ENCODE measurements around the gene TRPV4. TPM values are rescaled to one million over a fixed set of nuclear protein-coding genes. Genes with fewer than 3 reads are reported as not detected.

The TRPV4 gene
- total RNA-seq, 1 donor from 2014 or later, result not detected

DNA sequence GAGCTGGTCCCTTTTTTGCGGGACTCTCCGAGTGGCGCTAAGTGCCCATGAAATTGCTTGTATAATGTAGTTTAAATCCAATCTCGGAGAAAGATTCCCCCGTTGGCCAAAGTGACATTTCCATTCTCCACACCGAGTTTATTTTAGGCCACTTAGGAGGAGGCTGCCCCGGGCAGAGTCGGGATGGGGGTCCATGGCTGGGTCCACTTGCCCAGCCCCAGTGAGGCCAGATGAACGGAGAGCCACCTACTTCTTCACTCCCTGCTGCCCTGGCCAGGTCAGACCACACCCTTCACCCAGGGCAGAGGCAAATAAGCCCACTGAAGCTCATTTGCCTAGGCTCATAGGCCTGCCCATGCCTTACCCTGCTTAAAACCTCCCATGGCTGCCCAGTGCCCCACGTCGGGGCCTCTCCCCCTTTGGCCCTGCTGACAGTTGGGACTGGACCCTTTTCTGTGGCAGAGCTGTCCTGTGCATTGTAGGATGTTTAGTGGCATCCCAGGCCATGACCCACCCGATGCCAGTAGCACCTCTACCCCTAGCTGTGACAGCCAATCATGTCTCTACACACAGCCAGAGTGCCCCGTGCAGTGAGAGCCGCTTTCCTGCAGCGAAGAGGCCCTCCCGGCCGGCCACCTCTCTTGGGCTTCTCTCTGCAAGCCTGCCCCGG lies 68.3 kb downstream of the TRPV4 start:
- peaks cover 4% of the 10 kb centered on the region for H3K9me3 Mint-ChIP-seq
- no peak for DNase-seq (ENCODE audit: low spot score)
- no peaks in the 10 kb centered on the region for H3K27me3 Mint-ChIP-seq (ENCODE audit: low read depth)
- no peaks in the 10 kb centered on the region for H3K4me1 Mint-ChIP-seq (ENCODE audit: low read depth)
- no peak overlapping the region for H3K27ac Mint-ChIP-seq
- no peaks in the 10 kb centered on the region for H3K36me3 Mint-ChIP-seq (ENCODE audit: low read depth)
- intact Hi-C loops (cut with micrococcal nuclease), result no loop called here
- H3K4me3 Mint-ChIP-seq (ENCODE audit: low read depth), result no peak overlapping the region

DNA sequence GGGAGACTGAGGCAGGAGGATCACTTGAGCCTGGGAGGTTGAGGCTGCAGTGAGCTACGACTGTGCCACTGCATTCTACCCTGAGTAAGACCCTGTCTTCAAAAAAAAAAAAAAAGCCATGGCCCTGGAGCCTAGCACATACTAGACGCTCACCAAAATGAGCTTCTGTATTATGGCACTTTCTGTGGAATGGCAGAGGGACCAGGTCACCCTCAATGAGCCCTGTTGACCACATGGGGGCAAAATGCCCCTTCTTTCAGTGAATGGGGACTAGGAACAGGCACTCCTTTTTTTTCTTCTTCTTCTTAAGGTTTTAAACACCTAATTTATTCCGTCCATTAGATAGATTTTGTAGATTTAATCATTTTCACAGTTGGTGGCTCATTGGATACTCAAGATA lies 69.1 kb downstream of the TRPV4 start:
- Mint-ChIP-seq H3K27ac (no peak overlapping the region), H3K36me3 (ENCODE audit: low read depth) (no peaks in the 10 kb centered on the region), H3K27me3 (ENCODE audit: low read depth) (no peaks in the 10 kb centered on the region), H3K4me3 (ENCODE audit: low read depth) (no peak overlapping the region), H3K9me3 (peaks cover 4% of the 10 kb centered on the region), H3K4me1 (ENCODE audit: low read depth) (no peaks in the 10 kb centered on the region)
- intact Hi-C loops (cut with micrococcal nuclease), result no loop called here
- no peak for DNase-seq (ENCODE audit: low spot score)

DNA sequence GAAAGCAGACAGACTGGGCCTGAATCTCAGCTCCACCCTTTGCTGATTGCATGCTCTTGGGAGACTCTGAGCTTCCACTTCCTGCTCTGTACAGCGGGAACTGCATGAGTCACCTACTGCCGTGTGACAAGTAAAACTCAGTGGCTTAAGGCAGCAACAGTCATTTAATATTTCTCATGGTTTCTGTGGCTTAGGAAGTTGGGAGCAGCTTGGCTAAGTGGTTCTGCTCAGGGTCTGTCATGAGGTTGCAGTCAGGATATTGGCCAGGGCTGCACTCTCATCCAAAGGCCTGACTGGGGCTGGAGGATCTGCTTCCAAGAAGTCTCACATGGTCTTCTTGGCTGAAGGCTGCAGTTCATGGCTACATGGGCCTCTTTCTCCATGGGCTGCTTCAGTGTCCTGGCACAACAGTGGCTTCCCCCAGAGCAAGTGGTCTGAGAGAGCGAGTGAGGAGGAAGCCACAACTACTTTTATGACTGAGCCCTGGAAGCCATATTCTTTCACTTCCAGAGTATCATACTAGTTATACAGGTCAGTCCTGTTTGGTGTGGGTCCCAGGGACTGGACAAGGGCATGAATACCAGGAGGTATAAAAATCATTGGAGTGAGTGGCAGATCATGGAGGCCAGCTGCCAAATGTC lies 69.9 kb downstream of the TRPV4 start:
- peaks cover 4% of the 10 kb centered on the region for H3K9me3 Mint-ChIP-seq
- no peak overlapping the region for H3K27ac Mint-ChIP-seq
- DNase-seq (ENCODE audit: low spot score), result no peak
- intact Hi-C loops (cut with micrococcal nuclease), result no loop called here
- H3K4me3 Mint-ChIP-seq (ENCODE audit: low read depth), result no peak overlapping the region
- no peaks in the 10 kb centered on the region for H3K27me3 Mint-ChIP-seq (ENCODE audit: low read depth)
- no peaks in the 10 kb centered on the region for H3K4me1 Mint-ChIP-seq (ENCODE audit: low read depth)
- H3K36me3 Mint-ChIP-seq (ENCODE audit: low read depth), result no peaks in the 10 kb centered on the region

DNA sequence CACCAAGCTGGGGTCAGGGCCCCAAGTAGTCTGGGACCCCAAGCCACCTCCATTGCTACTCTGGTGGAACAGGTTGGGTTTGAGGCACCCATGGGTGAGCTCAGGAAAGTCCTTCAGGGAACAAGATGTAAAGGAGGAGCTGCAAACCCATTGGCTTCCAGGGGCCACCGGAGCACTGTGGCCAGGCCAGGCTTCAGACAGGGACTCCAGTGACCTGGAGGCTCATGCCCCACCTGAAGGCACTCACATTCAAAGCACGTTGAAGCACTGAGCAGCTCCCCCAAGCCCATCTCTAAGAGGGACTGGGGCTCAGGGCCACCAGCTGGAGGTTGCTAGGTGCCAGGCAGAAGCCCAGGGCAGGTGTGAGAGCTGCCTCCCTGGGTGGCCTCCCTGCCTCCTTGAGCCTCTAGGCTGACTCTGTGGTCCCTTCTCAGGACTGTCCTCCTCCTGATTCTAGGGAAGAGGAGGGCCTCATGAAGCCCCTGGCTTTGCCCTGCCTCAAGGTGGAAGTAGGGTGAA lies 70.5 kb downstream of the TRPV4 start:
- Mint-ChIP-seq H3K27me3 (ENCODE audit: low read depth) (no peaks in the 10 kb centered on the region), H3K36me3 (ENCODE audit: low read depth) (no peaks in the 10 kb centered on the region), H3K27ac (no peak overlapping the region), H3K4me1 (ENCODE audit: low read depth) (no peaks in the 10 kb centered on the region), H3K4me3 (ENCODE audit: low read depth) (no peak overlapping the region), H3K9me3 (peaks cover 4% of the 10 kb centered on the region)
- no peak for DNase-seq (ENCODE audit: low spot score)
- intact Hi-C loops (cut with micrococcal nuclease), result no loop called here

DNA sequence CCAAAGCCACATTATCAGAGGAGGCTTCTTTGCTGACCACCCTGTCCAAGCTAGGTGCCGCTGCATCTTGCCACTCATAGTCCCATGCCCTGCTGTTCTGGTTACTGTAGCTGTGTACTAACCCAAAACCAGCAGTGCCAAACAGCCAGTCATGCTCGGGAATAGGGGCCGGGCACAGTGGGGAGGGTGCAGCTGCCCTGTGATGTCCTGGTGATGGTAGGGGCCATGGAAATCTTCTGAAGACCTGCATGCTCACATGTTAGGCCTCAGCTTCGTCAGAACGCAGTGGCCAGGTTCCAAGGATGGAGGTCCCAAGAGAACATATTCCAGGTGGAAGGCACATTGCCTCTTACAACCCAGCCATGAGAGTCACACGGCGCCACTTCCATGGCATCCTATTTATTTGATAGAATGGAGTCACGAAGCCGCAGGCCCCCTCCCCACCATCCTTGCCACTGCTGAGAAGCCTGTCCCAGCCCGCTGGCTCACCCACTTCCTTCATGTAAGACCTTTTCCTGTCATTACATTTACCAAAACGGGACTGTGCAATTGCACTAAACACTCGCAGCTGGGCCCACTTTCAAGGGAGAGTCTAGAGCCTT lies 71.0 kb downstream of the TRPV4 start:
- no peak overlapping the region for H3K4me3 Mint-ChIP-seq (ENCODE audit: low read depth)
- H3K9me3 Mint-ChIP-seq, result peaks cover 5% of the 10 kb centered on the region
- H3K27me3 Mint-ChIP-seq (ENCODE audit: low read depth), result no peaks in the 10 kb centered on the region
- H3K36me3 Mint-ChIP-seq (ENCODE audit: low read depth), result no peaks in the 10 kb centered on the region
- no peak for DNase-seq (ENCODE audit: low spot score)
- no peaks in the 10 kb centered on the region for H3K4me1 Mint-ChIP-seq (ENCODE audit: low read depth)
- intact Hi-C loops (cut with micrococcal nuclease), result no loop called here
- H3K27ac Mint-ChIP-seq, result no peak overlapping the region

DNA sequence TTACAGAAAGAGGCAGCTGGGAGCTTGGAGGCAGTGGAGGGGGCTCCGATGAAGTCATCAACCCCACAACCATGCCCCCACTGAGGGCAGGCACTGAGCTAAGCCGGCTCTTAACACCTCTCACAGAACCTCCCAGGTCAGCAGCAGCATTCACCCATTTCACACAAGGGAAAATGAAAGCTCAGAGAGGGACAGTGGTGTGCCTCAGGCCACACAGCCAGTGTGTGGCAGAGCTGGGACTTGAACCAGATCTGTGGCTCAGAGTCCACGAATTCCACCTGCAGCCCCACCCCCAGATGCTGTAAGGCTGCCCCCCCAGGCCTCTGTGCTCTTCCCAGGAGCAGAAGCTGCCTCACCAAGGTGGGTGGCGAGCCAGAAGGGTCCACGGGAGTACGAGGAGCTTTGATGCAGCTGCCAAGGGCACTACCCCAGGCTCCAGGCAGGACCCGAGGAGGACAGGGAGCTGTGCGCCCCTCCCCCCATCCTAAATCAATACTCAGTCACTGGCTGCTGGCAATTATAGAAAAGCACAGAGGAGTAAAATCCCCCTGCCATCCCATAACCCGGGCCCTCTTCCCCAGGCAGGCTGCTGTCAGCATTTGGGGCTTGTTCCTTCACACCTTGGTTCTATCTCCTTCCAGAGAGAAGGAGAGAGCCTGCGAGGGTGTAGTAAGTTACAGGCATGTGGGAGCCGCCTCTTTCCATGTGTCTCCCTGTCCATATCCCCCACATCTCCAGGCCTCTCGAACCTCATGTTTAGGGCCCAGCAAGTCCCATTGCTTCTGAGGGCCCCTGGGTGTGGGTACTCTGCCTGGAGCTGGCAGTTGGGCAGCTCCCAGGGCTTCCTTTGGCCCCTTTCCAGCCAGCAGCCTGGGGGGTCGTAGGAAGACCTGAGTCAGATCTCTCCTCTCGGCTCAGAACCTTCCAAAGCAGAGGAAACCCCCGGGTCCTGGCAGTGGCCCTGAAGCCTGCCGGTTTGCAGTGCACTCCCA lies 72.0 kb downstream of the TRPV4 start:
- Mint-ChIP-seq H3K27ac (no peak overlapping the region), H3K9me3 (peaks cover 14% of the 10 kb centered on the region), H3K36me3 (ENCODE audit: low read depth) (no peaks in the 10 kb centered on the region), H3K4me3 (ENCODE audit: low read depth) (no peak overlapping the region), H3K27me3 (ENCODE audit: low read depth) (peaks cover 1% of the 10 kb centered on the region), H3K4me1 (ENCODE audit: low read depth) (no peaks in the 10 kb centered on the region)
- intact Hi-C loops (cut with micrococcal nuclease), result no loop called here
- DNase-seq (ENCODE audit: low spot score), result no peak

DNA sequence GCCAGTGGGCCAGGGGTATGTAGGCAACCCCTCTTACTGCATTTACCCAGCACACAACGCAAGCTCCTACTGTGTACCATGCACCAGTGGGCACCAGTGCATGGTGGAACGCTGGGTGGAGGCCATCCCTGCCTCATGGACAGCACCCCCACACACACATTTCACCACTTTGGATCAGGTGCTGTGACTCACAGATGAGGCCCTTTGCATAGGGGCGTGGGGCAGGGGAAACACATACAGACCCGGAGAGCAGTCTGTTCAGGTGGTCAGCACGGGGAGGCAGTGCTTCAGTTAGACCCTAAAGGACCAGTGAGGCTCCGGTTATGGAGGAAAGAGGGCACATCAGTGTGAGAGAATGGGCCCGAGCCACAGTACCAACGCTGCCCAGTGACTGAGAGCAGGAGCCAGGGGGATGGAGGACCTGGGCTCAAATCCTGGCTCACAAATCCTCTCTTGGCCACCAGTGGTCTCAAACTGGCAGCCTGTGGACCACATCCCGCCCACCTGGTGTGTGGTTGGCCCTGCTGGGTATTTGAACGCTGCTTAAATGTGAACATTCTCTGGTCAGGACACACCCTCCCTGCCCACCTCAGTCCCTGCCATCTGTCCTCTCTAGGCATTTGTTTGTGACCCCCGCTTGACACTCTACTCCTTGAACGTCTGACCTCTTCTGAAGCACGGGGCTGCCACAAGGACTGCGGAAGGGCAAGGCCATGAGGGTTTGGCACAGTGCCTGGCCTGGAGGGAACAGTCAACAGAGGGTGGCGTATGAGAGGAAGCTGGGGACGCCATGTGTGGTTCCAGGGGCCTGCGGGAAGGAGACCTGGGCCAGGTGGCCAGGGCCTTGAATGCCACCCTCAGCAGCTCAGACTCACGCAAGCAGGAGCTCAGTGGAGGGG lies 72.9 kb downstream of the TRPV4 start:
- DNase-seq (ENCODE audit: low spot score), result no peak
- intact Hi-C loops (cut with micrococcal nuclease), result no loop called here
- Mint-ChIP-seq H3K9me3 (peaks cover 20% of the 10 kb centered on the region), H3K4me1 (ENCODE audit: low read depth) (no peaks in the 10 kb centered on the region), H3K27me3 (ENCODE audit: low read depth) (peaks cover 2% of the 10 kb centered on the region), H3K4me3 (ENCODE audit: low read depth) (no peak overlapping the region), H3K36me3 (ENCODE audit: low read depth) (no peaks in the 10 kb centered on the region), H3K27ac (no peak overlapping the region)

DNA sequence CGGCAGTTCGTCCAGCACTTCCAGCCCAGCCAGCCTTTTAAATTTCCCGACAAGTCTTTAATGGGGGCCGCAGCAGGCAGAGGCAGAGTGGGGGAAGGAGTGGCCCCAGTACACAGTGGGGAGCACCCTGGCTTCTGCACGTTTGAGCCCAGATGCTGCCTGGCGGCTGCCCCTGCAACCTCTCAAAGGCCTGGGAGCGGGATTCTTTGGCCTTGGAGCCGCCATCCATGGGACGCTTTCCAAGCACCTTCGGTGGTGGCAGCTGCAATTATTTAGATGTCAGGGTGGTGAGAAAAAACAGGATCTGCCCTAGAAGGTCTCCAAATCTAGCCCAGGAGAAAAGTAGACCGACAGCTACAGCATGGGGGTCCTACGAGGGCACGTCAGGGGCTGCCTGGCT lies 73.6 kb downstream of the TRPV4 start:
- intact Hi-C loops (cut with micrococcal nuclease), result no loop called here
- Mint-ChIP-seq H3K4me3 (ENCODE audit: low read depth) (no peak overlapping the region), H3K27ac (no peak overlapping the region), H3K27me3 (ENCODE audit: low read depth) (peaks cover 2% of the 10 kb centered on the region), H3K4me1 (ENCODE audit: low read depth) (no peaks in the 10 kb centered on the region), H3K9me3 (peaks cover 20% of the 10 kb centered on the region), H3K36me3 (ENCODE audit: low read depth) (no peaks in the 10 kb centered on the region)
- DNase-seq (ENCODE audit: low spot score), result no peak

DNA sequence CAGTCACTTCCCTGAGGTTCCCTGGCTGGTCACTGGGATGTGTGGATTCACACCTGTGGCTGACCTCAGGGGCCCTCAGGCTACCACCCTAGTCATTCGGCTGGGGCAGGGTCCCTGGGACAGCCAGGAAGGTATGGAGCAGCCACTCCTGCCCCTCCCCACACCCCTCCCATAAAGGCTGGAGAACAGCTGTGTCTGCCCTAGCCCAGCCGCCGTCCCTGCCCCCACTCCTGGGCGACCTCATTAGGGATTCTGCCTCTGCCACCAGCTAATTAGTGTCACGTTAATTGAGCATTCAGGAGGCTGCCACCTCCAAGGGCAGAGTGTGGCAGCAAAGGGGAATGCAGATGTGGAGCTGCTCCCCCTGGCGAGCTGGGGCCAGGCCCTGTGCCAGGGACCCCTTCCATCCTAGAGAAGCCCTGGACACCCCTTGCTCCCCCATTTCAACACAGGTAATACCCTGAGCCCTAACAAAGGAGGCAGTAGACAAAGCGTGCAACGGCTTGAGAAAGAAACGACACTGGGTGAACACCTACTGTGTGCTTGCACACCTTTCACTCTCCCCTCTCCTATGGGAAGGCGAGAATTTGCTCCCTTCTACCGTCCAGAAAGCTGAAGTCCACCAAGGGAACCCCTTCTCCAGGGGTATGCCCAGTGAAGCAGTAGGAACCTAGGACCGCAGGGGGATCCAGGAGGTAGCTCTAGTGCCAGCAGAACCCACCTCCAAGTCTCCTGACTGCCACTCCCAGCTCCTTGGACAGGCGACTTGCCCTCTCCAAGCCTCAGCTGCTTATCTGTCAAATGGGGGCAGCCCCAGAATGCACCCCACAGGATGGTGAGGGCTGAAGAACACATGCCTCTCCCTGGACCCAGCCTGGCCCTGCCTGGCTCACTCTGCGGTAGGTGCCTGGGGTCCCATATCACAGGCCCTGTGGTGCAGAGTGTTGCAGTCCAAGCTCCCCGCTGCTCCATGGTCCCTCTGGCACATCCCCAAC lies 74.5 kb downstream of the TRPV4 start:
- Mint-ChIP-seq H3K27me3 (ENCODE audit: low read depth) (peaks cover 2% of the 10 kb centered on the region), H3K27ac (no peak overlapping the region), H3K4me3 (ENCODE audit: low read depth) (no peak overlapping the region), H3K4me1 (ENCODE audit: low read depth) (no peaks in the 10 kb centered on the region), H3K36me3 (ENCODE audit: low read depth) (no peaks in the 10 kb centered on the region), H3K9me3 (peaks cover 20% of the 10 kb centered on the region)
- DNase-seq (ENCODE audit: low spot score), result no peak
- intact Hi-C loops (cut with micrococcal nuclease), result no loop called here

DNA sequence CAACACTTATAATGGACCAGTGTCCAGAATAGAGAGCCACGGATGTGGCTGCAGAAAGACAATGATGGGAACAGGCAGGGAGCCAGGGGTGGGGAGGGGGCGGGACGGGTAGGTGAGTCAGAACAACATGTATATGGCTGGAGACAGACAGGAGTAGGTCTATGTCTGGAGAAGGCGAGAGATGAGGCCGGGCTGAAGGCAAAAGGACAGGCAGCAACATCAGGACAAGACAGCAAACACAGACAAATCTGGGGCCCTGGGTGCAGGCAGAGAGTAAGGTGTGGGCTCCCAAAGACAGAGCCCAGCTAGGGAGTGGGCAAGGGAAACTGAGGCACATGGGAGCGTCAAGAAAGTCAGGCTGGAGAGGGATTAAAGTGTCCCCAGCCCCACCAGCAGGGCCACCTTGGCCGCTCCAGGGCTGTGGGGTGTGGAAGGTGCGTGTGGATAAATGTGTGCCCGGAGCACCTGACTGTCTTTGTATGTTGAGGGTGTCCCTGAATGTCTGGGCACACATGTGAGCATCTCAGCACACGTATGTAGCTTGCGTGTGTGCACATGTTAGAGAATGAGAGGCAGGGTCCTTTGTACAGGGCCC lies 75.4 kb downstream of the TRPV4 start:
- no peak overlapping the region for H3K27ac Mint-ChIP-seq

DNA sequence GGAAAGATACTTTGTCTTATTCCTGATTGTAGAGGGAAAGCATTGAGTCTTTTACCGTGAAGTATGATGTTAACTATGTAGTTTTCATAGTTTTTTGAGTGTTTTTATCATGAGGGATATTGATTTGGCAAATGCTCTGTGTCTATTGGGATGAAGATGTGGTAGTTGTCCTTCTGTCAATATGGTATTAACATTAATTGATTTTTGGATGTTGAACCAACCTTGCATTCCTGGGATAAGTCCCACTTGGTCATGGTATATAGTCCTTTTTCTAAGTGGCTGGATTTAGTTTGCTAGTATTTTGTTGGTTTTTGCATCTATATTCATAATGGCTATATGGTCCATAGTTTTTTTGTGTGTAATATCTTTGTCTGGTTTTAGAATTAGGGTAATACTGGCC lies 76.7 kb downstream of the TRPV4 start:
- intact Hi-C loops (cut with micrococcal nuclease), result no loop called here
- no peak overlapping the region for H3K27ac Mint-ChIP-seq
- H3K4me1 Mint-ChIP-seq (ENCODE audit: low read depth), result no peaks in the 10 kb centered on the region
- H3K36me3 Mint-ChIP-seq (ENCODE audit: low read depth), result no peaks in the 10 kb centered on the region
- no peak overlapping the region for H3K4me3 Mint-ChIP-seq (ENCODE audit: low read depth)
- H3K9me3 Mint-ChIP-seq, result peaks cover 16% of the 10 kb centered on the region
- H3K27me3 Mint-ChIP-seq (ENCODE audit: low read depth), result peaks cover 2% of the 10 kb centered on the region
- no peak for DNase-seq (ENCODE audit: low spot score)

More for the DNA sequence above, 75.4 kb downstream of the TRPV4 start:
- no peaks in the 10 kb centered on the region for H3K36me3 Mint-ChIP-seq (ENCODE audit: low read depth)
- peaks cover 16% of the 10 kb centered on the region for H3K9me3 Mint-ChIP-seq
- H3K4me1 Mint-ChIP-seq (ENCODE audit: low read depth), result no peaks in the 10 kb centered on the region
- peaks cover 2% of the 10 kb centered on the region for H3K27me3 Mint-ChIP-seq (ENCODE audit: low read depth)
- no peak overlapping the region for H3K4me3 Mint-ChIP-seq (ENCODE audit: low read depth)
- intact Hi-C loops (cut with micrococcal nuclease), result no loop called here
- no peak for DNase-seq (ENCODE audit: low spot score)

All from activated T-helper 2 cell treated with anti-CD3 and anti-CD28 coated beads, Interferon-gamma antibody, Interleukin-2, Interleukin-4, amounts not matched to agents 10 μg/mL and 5 μg/mL and 100 μg/mL, durations not matched to agents 14 hours and 24 hours and 36 hours (primary cell).